ENCODE results near the gene CACNB2.

DNA sequence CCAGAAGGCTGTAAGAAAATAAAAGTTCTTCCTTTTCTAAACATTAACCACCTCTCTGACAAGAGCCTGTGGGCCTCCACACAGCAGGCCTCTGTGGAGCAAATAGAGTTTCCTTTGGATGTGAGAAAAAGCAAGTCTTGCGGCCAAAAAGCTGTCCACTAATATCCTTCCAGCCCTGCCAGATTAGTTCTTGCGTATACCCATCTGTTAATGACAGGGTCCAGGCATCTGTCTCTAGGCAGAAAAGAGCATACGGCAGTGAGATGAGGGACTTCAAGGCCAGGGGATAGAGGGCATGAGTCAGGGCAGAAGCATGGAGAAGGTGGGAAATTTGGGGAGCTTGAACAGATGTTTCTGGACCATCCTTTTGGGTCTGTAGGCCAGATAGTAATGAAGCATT lies 346.2 kb downstream of the CACNB2 start:
- TF ChIP-seq POLR2A (IDR thresholded peaks at IDR 0.05) = no peak
- TF ChIP-seq, protein P1, sequence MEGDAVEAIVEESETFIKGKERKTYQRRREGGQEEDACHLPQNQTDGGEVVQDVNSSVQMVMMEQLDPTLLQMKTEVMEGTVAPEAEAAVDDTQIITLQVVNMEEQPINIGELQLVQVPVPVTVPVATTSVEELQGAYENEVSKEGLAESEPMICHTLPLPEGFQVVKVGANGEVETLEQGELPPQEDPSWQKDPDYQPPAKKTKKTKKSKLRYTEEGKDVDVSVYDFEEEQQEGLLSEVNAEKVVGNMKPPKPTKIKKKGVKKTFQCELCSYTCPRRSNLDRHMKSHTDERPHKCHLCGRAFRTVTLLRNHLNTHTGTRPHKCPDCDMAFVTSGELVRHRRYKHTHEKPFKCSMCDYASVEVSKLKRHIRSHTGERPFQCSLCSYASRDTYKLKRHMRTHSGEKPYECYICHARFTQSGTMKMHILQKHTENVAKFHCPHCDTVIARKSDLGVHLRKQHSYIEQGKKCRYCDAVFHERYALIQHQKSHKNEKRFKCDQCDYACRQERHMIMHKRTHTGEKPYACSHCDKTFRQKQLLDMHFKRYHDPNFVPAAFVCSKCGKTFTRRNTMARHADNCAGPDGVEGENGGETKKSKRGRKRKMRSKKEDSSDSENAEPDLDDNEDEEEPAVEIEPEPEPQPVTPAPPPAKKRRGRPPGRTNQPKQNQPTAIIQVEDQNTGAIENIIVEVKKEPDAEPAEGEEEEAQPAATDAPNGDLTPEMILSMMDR (IDR thresholded peaks at IDR 0.05 in 4 of 5, conservative IDR thresholded peaks at IDR 0.05 in 1 of 5) = no peak

Data from gastrocnemius medialis (tissue), 4 donors.